ENCODE measurements around the gene CNOT11.
"Not testable (repeated sequence)": the region's sequence is repeated elsewhere in the genome, so short reads cannot be mapped to it uniquely, and the experiment has no call there.

CNOT11 gene

DNA sequence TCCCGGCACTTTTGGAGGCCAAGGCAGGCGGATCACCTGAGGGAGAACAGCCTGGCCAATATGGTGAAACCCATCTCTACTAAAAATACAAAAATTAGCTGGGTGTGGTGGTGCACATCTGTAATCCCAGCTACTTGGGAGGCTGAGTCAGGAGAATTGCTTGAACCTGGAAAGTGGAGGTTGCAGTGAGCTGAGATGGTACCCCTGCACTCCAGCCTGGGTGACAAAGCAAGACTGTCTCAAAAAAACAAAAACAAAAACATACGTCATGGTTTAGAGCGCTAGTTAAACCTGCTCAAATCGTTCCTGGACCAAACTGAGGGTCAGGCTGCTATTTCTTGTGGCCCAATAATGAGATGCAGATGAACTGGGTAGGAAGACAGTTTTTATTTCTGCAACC is 7.2 kb upstream of the CNOT11 start:
- DNase-seq (ENCODE audit: low spot score): not testable (repeated sequence)

DNA sequence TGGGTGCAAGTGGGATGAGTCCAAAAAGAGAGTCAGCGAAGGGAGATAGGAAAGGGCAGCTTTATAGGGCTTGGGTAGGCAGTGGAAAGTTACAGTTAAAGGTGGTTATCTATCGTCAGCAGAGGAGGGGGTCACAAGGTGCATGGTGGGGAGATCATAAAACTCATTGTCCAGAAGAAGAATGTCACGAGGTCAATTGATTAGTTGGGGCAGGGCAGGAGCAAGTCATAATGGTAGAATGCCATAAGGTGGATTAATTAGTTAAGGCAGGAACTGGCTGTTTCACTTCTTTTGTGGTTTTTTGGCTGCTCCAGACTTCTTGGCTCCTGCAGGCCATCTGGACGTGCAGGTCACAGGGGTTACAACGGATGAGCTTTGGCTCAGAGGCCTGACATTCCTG is 3.9 kb upstream of the CNOT11 start:
- not testable (repeated sequence) for DNase-seq (ENCODE audit: low spot score)

GRCh38 chr2:101249826-101250225 is 2.9 kb upstream of the CNOT11 start:
- no peak for DNase-seq (ENCODE audit: low spot score)

DNA sequence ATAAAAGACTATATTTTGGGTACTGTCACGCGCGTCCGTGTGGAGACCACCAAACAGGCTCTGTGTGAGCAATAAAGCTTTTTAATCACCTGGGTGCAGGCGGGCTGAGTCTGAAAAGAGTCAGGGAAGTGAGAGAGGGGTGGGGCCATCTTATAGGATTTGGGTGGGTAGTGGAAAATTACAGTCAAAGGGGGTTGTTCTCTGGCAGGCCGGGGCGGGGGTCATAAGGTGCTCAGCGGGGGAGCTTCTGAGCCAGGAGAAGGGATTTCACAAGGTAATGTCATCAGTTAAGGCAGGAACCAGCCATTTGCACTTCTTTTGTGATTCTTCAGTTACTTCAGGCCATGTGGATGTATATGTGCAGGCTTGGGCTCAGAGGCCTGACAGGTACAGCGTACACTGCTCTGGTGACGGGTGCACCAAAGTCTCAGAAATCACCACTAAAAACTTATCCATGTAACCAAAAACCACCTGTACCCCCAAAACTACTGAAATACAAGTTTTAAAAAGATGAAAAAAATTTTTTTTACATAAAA is 1.4 kb upstream of the CNOT11 start:
- DNase-seq (ENCODE audit: low spot score): not testable (repeated sequence)

DNA sequence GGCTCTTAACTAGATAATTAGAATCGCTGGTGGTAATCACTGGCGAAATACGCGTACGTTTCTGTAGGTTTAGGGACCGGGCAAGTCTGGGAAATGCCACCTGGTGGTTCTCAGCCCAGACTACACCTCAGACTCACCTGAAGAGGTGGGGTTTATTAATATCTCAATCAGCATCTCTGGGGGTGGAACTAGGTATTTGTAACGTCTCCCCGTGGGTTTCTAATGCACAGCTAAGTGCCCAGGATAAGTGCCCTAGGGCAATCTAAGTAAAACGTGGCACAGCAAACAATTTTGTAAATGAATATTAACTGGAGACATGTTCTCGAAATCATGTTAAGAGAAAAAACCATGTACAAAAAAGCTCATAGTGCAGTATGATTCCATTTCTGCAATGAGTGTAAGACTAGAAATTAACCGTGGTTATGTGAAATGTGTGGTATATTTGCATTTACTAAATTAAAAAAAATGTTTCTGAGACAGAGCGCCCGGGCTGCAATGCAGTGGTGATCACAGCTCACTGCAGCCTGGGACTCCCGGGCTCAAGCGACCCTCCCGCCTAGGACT is 760 bp upstream of the CNOT11 start:
- DNase-seq (ENCODE audit: low spot score): peak; percentile 49

- peak; percentile 77 for DNase-seq (ENCODE audit: low spot score)
Observed at GRCh38 chr2:101253013-101253702, 472 bp downstream of the CNOT11 start.

- peak; percentile 24 for DNase-seq (ENCODE audit: low spot score)
Observed at GRCh38 chr2:101253703-101254450, 1.2 kb downstream of the CNOT11 start.

GRCh38 chr2:101255501-101255900 is 2.8 kb downstream of the CNOT11 start:
- DNase-seq (ENCODE audit: low spot score): no peak

DNA sequence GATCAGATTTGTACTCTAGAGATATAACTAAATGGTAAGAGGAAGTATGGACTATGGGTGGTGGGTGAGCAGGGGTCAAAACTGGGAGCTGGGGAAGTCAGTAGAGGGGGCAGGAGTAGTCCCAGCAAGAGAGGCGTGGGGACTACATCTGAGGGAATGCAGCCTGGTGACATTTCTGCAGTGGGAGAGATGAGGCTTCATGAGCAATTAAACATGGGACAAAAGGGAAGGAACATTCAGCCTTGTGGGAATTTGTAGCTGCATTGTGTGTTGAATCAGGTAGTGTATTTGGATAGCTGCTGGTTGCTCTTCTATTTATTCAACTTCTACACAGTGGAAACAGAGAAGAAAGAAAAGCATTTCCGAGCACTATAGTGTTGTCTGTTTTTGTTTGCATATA is 3.6 kb downstream of the CNOT11 start:
- DNase-seq (ENCODE audit: low spot score): no peak

GRCh38 chr2:101258804-101259203 is 6.1 kb downstream of the CNOT11 start:
- no peak for DNase-seq (ENCODE audit: low spot score)

GRCh38 chr2:101262142-101262541 is 9.5 kb downstream of the CNOT11 start:
- no peak for DNase-seq (ENCODE audit: low spot score)

- DNase-seq (ENCODE audit: low spot score): no peak
Observed at GRCh38 chr2:101263377-101263800, 10.7 kb downstream of the CNOT11 start.

- no peak for DNase-seq (ENCODE audit: low spot score)
Observed at GRCh38 chr2:101264360-101264939, 11.8 kb downstream of the CNOT11 start.

GRCh38 chr2:101265893-101266499 is 13.3 kb downstream of the CNOT11 start:
- no peak for DNase-seq (ENCODE audit: low spot score)

GRCh38 chr2:101267671-101268656 is 15.3 kb downstream of the CNOT11 start:
- no peak for DNase-seq (ENCODE audit: low spot score)

DNA sequence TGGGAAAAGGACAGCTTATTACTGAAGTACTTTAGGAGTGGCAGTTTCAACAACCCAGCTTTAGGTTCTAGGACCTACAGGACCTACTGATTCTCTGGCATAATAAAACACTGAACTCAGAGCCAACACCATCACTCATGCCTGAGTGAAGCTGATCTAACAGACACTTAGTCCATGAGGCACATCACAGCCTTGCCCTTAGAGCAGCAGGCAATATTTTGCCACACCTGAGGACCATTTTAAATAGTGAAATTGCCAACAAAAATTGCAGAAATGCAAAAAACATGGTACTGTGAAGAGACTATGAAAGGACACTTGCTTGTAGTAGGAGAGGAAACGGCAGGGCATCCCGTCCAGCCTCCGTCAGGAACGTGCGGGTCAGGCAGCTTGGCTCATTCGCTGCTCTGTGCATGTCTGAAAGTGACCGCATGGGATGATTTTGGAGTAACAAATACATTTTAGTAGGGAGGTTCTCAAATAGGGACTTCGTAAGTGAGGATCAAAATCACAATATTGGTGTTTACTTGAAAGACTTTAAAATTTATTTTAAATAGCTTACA is 18.1 kb downstream of the CNOT11 start:
- DNase-seq (ENCODE audit: low spot score): no peak

DNA sequence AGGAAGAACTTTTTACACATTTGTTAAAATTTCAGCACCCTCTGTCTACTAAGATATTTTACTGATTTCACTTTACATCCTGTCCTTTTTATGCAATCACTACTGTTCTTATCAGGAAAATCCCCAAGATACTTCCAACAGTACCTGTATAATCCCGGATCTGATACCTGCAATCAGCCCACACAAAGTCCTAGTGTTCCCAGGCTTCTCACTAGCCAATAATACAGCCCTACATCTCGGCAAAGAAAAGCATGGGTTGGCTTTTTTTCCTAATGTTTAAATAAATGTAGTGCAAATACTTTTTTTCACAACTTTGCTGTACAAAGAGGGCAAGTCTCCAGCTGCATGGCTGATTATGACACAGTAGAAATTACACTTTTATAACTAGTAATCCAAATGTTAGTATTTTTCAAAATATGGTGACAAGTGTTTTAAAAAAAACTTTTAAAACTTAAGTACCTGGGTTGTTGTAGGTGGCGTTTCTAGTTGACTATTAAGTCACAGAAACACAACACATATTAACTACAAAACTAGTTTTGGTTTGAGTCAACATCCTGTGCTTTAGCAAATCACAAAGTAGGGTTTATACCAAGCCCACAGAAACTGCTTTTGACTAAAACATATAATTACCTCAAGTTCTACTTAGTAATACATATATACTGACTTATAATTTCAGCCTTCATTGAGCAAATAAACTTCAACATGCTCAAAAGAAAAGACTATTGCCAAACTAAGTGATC is 19.5 kb downstream of the CNOT11 start:
- peak; percentile 25 for DNase-seq (ENCODE audit: low spot score)

- no peak for DNase-seq (ENCODE audit: low spot score)
Observed at GRCh38 chr2:101273056-101273455, 20.4 kb downstream of the CNOT11 start.

GRCh38 chr2:101274142-101274541 is 21.5 kb downstream of the CNOT11 start:
- DNase-seq (ENCODE audit: low spot score): no peak

DNA sequence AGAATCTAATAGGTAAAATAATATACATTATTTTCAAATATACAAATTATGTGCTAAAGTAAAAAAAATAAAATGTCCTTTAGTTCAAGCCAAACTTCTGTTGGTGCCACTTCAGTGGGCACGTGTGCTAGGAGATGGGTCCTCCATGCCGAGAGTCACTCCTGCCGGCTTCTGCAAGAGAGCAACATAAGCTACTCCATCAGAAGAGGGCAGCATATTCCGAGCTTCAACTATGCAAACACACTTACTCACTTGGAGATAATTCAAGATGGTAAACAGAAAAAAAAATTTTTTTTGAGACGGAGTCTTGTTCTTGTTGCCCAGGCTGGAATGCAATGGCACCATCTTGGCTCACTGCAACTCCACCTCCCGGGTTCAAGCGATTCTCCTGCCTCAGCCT is 24.4 kb downstream of the CNOT11 start:
- no peak for DNase-seq (ENCODE audit: low spot score)
